GM12872 (cell line): ENCODE measurements around the gene SPRR3.
A peak's percentile ranks its signal among the peaks of the same experiment; 100 is the strongest.

Source experiments
- CTCF ChIP-seq: IDR thresholded peaks from 3 replicates; pipeline ENCODE4 v1.5.1; 2011; ENCODE audit warnings: low read depth, mild to moderate bottlenecking, low read length, moderate library complexity; ENCODE audit not compliant: insufficient read depth

SPRR3 gene

GRCh38 chr1:153001382-153001781 lies at the start of gene SPRR3:
TSS of gene SPRR3 (plus strand) at chr1:153001749. CDS start at chr1:153003021, 1,272 bp downstream.
- no peak for TF ChIP-seq CTCF

GRCh38 chr1:152953761-152954160 lies 47.8 kb upstream of the SPRR3 start:
- TF ChIP-seq CTCF = no peak

- TF ChIP-seq CTCF = no peak
Measured at GRCh38 chr1:152954436-152954835, 47.1 kb upstream of the SPRR3 start.

- TF ChIP-seq CTCF = no peak
Measured at GRCh38 chr1:152957561-152957960, 44.0 kb upstream of the SPRR3 start.

GRCh38 chr1:152959273-152959672 lies 42.3 kb upstream of the SPRR3 start:
- TF ChIP-seq CTCF = no peak

- no peak for TF ChIP-seq CTCF
Measured at GRCh38 chr1:152959801-152960451, 41.6 kb upstream of the SPRR3 start.

- peak; percentile 58 for TF ChIP-seq CTCF
Measured at GRCh38 chr1:152960452-152961044, 41.0 kb upstream of the SPRR3 start.
